NCI-H2029 (cell line): ENCODE results near the gene TMC5.
"Not testable (repeated sequence)": the region's sequence is repeated elsewhere in the genome, so short reads cannot be mapped to it uniquely, and the experiment has no call there.

Experiments used
- DNase-seq: peaks from one replicate; lab custom pipeline; 2025; lab: John Stamatoyannopoulos, UW

Gene TMC5

DNA sequence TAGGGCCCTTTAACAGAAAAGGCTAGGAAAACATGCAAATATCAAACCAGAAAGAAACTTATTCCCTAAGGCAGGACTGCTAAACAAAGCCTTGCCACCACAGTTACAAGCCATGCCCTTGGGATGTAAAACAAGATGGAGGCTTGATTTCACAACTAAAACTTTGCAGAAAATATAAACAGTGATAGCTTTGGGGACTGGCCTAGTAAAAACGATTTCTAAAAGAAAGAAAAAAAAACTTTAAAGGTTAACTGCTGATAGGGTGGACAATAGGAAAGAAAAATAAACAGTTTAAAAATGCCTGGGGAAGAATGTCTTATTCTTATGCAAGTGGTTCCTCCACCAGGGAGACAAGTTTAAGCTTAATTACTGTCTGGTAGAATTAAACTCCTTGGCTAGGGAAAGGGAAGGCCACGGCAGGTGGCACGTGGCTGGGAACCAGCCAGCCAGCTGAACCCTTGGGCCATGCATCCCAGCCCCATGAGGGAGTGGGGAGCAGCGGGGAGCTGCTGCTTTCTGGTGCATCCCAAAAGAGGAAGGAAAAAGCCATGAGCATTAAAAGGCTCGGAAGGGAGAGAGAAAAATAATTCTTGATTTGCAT is 10.7 kb upstream of the TMC5 start:
- DNase-seq, result no peak

DNA sequence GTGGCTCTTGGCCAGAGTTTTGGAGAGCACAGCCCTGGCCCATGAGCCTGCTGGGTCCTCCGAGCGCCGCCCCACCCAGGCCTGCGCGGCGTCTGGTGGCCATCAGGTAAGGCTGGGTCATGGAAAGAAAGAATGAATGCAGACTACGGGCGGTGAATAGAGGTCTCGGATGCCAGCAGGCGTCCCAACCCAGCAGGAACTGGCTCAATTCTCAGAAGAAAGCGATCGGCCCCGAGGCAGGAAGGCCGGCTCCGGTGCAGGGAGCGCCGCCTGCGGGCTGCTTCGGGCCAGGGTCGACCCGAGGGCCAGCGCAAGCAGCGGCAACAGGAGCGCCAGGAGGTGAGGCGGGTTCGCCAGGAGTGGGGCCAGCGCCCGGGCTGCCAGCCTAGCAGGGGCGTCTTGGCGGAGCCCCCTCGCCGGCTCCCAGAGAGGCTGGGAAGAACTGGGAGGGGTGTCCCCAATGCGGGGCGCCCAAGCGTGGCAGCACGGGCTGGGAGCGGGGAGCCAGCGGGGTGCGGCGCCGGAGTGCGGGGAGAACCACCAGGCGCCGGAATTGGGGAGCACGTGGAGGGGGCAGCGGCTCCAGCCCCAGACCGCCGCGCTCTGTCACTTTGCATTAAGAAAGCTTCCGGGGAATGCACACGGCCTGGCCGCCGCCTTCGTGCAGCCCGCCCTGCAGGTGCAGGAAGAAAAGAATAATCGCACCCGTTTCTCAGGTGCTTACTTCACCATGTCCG is 7.1 kb upstream of the TMC5 start:
- DNase-seq, result peak; percentile 62

DNA sequence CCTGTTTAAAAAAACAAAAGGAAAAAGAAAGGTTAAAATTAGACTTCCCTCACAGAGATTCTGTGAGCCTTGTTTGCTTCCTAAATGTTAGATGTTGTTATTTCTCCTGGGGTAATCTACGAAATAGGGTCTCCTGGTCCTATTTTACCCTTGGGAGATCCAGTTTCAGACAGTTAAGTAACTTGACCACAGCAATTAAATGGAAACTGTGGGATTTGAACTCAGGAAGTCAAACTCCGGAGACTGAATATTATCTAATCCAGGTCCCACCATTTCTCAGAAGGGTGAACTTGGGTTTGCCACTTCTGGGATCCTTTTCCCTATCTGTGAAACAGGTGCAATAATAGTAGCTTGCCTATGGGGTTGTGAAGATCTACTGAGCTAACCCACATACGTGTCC is 6.4 kb upstream of the TMC5 start:
- DNase-seq, result no peak

DNA sequence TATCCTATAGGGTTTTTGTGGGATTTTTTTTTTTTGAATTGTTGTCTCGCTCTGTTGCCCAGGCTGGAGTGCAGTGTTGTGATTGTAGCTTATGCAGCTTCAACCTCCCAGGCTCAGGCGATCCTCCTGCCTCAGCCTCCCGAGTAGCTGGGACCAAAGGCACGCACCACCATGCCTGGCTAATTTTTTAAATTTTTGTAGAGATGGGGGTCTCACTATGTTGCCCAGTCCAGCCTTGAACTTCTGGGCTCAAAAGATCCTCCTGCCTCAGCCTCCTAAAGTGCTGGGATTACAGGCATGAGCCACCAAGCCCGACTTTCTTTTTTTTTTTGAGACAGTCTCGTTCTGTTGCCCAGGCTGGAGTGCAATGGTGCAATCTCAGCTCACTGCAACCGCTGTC is 5.6 kb upstream of the TMC5 start:
- not testable (repeated sequence) for DNase-seq

DNA sequence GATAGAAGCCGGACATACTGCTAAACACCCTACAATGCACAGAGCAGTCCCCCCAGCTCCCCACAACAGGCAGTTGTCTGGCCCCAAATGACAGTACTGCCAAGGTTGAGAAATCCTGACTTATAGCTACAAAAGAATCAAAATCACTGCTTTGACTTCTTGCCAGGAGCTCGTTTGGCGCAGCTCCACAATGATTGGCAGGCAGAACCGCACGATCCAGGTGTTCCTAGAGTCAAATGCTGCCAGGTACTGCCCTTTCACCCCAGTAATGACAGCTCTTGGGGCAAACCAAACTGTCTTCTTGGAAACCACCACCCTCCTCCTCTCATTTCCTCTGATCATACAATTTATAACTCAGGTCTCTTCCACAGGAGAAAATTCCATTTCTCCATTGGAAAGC is 2.2 kb upstream of the TMC5 start:
- no peak for DNase-seq

DNA sequence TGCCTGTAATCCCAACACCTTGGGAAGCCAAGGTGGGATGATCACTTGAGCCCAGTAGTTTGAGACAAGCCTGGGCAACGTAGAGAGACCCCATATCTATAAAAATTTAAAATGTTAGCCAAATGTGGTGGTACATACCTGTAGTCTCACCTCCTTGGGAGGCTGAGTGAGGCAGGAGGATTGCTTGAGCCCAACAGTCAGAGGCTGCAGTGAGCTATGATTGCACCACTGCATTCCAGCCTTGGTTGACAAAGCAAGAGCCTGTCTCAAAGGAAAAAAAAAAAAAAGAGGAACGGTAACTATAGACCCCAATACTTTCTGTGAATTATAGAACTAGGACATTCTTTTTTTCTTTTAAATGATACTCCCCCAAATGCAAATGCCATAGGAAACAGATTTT is 1.8 kb upstream of the TMC5 start:
- no peak for DNase-seq

DNA sequence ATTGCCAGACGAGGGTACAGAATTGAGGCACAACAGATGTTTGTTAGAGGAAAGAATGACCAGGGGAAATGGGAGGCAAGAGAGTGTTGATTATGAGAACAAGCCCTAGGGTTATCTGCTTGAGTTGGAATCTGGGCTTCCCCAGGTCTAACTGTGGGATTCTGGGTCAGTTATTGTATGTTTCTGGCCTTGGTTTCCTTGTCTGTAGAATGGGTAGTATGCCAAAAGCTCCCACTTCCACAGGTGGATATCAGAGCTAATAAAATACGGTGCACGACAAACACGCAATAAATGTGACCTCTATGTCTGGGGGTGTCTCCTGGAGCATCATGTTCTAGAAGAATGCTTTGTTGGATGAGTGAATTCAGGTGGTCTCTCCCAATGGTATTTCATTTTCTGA is 517 bp downstream of the TMC5 start:
- DNase-seq, result no peak

DNA sequence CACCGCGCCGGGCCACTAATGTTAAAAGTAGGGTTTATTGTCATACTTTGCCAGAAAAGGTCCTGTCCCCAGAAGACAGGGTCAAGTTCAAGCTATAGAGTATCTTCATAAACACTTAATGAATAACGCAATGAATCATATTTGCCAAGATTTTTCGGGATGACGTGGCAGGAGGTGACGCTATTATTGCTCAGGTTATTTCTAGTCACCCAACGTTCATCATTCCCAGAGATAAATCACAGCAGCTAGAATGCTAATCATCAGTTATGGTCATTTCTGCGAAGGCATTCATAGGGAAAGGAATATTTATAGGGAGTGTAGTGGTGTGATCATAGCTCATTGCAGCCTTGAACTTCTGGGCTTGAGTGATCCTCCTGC is 2.0 kb downstream of the TMC5 start:
- DNase-seq, result no peak

DNA sequence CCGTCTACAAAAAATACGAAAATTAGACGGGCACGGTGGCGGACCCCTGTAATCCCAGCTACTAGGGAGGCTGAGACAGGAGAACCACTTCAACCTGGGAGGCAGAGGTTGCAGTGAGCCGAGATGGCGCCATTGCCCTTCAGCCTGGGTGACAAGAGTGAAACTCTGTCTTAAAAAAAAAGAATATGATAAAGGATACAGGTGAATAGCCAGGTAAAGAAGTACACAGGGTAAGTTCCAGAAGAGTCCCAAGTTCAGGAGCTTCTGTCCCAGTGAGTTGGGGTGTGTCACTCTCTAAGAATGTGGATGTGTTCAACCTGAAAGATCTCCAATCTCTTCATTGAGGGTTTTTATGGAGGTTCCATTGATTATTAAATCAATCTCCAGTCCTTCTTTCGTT is 6.8 kb downstream of the TMC5 start:
- no peak for DNase-seq

DNA sequence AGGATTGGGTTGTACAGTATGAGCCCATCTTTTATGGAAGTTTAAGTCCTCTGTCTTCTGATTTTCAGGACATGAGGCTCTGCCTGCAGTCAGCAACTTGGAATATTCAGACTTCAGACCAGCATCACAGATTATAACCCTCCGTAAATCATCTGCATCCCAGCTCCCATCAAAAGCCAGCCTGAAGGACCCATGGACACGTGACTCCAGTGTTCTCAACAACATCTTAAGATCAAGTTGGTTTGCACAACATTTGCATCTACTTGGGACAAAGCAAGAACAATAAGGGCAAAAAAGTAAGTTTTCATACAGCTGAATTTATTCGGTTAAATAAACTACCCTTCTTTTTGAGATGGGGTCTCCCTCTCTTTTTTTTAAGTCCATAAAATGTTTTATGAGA is 12.7 kb downstream of the TMC5 start:
- no peak for DNase-seq

DNA sequence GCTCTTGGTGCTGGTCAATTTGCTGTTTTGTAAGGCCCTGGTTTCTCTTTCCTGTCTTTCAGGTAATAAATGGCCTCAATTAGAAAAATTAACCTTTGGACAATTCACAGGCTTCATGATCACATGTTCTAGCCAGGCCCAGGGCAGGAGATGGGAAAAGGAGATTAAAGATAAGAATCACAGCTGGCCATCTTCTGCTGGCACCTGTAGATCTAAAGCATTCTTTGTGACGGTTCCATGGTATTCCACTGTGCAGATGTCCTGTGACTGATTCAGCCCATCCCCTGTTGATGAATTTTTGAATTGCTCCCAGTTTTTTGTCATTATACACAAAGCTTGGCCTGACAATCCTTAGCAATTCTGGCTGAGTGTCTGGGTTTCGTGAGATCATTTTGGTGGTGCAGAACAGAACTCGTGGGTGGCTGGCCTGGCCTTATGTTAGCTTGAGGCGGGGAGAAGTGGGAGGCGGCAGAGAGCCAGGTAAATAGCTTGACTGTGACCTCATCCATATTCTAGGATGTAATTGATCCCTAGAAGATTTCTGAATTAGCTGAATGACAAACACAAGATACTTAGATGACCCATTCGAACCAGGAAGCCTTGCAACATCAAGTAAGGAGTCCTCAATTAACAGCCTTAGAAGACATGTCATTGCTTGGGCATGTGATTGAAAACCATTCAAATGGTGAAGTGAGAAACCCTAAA is 14.1 kb downstream of the TMC5 start:
- peak; percentile 65 for DNase-seq

DNA sequence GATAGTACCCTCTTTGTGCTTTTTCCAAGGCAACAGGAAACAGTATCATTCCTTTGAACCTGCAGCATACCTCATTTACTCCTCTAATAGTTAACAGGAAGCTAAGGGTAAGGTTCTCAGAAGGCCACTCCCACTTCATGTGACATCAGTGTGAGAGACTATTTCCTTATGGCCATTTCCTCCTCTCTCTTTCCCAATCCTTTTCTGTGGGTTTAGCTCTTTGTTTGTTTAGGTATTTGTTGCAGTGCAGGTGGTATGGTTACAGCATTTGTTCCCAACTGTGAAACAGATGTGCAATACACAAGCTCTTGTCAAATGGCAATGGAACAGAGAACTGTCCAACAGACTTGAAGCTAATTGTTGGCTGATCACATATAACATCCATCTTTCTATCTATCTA is 14.7 kb downstream of the TMC5 start:
- DNase-seq, result peak; percentile 97

DNA sequence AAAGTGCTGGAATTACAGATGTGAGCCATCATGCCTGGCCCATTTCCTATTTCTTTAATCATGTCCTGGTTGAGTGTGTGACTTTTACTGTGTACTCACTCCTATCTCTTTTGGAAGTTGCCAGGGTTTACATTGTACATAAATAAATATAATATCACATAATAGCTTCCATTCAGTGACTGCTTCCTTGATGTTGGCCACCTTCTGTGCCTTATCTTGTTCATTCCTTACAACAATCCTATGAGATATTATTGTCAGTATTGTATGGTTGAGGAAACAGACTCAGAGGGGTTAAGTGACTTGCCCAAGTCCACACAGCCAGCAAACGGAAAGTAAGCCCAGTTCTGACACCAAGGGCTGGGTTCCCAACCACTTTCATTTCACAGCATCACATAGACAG is 16.9 kb downstream of the TMC5 start:
- no peak for DNase-seq

DNA sequence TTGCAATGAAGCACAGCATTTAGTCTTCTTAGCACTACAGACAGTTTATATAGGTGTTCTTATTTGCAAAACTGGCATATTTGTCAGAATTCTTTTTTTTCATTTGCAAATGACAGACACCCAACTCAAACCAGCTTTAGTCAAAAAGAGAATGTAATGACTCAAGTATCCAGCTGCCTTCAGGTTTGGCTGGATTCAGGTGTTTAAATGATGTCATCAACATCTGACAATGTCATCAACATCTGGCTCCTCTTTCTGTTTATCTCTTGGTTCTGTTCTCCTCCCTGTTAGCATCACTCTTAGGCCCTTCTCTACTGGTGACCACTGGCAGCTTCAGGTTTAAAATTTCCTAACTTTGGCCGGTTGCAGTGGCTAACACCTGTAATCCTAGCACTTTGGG is 18.9 kb downstream of the TMC5 start:
- DNase-seq, result no peak

DNA sequence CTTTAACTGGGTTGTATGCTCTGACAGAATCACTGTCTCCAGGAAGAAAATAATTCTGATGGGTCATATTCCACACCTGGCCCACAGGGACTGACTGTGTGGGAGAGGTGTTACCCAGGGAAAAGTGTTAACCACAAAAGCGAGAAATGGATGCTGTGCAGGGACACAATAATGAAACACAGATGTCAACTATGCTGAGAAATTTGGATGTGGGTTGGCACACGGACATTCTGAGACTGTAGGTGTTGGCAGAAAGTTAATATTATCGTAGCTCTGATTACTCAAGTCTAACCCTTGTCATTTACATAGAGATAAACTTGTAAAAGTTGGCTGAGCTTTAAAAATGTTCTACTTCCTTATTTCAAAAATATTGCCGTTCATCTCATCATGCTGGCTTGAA is 19.6 kb downstream of the TMC5 start:
- DNase-seq, result no peak

DNA sequence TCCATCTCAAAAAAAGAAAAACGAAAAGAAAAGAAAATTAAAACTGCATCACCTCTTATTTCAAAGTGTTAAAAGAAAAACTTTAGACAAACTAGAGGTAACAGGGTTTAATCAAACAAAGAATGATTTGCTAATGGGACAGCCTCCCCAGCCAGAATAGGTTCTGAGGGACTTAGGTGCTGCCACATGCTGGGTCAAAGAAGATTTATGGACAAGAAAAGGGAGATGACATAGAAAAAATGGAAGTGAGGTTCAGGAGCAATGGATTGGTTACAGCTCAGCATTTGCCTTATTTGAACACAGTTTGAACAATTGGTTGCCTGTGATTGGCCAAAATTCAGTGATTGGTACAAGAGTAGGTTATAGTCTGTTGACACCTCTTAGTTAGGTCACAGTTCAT is 21.1 kb downstream of the TMC5 start:
- DNase-seq, result no peak

DNA sequence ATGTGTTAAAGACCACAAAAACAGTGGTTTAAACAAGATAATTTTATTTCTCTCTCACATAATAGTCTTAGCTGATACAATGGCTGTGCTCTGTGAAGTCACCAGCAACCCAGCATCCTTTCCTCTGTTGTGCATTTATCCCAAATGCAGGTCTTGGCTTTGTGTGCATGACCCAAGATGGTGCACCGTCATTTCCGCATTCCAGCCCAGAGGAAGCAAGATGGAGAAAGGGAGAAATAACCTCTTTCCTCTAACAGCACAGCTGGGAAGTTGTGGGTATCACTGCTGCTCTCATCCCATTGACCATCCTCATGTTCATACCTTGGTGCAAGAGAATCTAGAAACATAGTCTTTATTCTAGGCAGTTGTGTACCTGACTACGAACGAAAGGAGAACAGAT is 21.8 kb downstream of the TMC5 start:
- DNase-seq, result no peak

DNA sequence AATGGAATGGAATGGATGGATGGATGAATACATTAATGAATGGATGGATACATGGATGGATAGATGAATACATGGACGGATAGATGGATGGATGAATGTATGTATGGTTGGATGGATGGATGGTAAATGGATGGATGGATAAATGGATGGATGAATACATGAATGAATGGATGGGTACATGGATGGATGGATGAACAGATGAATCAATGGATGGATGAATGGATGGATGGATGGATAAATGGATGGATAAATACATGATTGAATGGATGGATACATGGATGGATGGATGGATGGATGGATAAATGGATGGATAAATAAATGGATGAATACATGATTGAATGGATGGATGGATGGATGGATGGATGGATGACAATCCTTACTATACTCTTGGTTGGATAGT is 26.0 kb downstream of the TMC5 start:
- no peak for DNase-seq

DNA sequence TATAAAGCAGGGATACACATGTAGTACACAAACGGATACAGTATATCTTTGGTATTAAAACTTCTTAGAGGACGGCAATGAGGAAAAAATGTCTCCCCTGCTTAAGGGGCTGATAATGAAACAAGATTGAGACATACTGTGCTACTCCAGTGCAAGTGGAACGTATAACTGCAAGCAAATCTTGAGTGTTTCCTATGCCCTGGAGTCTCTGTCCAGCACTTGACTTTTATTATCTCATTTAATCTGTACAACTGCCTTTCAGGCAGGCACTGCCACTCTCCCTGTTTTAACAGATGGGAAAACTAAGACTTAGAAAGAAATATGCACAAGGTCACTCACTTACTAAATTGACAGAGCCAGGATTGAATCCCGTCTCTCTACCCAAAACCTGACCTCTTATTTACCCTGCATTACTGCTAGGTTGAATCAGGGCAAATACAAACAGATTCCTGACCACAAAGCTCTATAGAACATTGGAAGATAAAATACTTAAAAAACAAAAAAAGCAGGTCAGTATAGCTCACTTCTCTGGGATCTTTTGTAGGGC is 28.7 kb downstream of the TMC5 start:
- no peak for DNase-seq

DNA sequence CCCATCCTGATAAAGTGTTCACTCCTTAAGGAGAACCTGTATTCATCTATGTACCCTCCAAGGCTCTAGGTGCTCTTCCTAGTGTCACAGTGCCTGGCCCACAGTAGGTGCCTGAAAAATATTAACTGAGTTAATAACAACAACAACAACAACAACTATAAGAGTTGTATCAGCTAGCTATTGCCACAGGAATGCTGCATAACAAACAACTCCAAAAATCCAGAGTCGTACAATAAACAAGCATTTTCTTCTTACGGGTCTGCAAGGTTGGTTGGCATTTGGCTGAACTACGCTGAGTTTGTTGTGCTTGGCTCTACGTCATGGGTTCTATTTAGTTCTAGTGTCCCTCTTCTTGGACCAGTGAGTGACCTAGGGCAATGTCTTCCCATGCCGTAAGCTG is 29.2 kb downstream of the TMC5 start:
- no peak for DNase-seq

DNA sequence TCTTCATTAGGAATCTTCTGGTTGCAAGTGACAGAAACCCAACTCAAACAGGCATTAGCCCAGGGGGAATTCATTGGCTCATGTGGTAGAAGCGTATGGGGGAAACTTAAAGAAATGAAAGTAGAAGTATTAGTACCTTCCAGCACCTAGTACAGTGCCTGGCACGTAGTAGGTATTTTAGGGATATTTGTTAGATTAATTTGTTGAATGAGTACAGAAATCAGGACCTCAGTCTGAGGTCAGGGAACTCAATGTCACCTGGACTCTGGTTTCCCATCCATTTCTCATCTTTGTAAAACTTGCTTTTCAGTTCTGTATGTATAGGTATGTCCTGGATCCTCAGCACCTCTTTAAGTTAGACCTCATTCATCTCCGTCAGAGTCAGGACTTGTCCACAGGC is 32.5 kb downstream of the TMC5 start:
- no peak for DNase-seq

DNA sequence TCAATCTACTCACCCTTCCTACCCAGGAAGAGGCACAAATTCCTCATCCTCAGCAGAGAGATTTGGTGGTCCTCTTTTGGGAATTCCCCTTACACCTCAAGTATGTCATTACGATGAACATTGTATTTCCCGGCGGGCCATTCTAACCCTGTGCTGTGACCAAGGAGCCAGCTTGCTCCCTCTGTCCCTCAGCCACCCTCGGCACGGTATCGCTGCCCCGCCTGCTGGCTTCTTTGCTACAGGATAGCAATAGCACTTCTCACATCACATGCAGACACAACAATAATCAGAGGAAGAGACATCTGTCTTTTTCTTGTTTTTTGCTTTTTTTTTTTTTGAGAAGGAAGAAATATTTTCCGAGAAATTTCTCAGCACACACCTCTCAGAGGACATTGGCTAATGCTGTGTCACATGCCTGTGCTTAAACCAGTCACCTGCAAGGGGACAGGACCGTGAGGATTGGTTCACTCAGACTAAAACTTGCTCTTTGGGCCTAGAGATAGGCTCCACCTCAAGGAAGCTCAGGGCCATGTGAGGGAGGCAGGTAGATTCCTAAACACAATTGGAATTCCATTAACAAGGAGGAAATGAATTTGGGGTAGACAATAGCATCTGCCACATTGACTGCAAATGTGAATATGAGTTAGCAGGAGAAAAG is 41.2 kb downstream of the TMC5 start:
- DNase-seq, result no peak

DNA sequence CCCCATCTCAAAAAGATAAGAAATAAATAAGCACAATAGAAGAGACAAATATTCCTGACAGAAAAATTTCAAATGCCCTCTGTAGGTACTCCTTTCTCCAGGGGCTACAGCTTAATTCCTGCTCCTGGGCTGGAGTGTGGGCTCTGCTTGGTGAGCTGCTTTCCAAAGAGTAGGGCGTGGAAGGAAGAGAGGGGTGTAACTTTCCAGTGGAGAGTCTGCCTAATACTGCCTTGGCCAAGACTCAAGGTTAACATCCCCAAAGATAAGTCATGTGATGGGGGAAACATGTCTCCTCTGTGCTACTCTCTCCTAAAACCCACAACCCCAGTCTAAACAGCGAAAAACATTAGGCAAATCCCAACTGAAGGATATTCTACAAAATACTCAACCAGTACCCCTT is 42.7 kb downstream of the TMC5 start:
- DNase-seq, result no peak
